NCI-H2029 treated with DMSO at 0.1 percent for 48 hours (cell line): Measurements from ENCODE around the gene HK1.
A peak's percentile ranks its signal among the peaks of the same experiment; 100 is the strongest.

Source experiments
- DNase-seq: peaks from one replicate; lab custom pipeline; 2025; lab: John Stamatoyannopoulos, UW

HK1 gene

GRCh38 chr10:69346776-69347175 is 68.5 kb downstream of the HK1 start:
- DNase-seq, result no peak

- peak; percentile 63 for DNase-seq
These were observed 70.7 kb downstream of the HK1 start for GRCh38 chr10:69348816-69349541.

- DNase-seq, result no peak
These were observed 71.2 kb downstream of the HK1 start for GRCh38 chr10:69349542-69349888.

- DNase-seq, result no peak
These were observed 73.3 kb downstream of the HK1 start for GRCh38 chr10:69351589-69351988.

GRCh38 chr10:69352569-69353264 is 74.4 kb downstream of the HK1 start:
- no peak for DNase-seq

GRCh38 chr10:69353977-69354635 is 75.8 kb downstream of the HK1 start:
- no peak for DNase-seq

- no peak for DNase-seq
These were observed 77.9 kb downstream of the HK1 start for GRCh38 chr10:69356187-69356586.

GRCh38 chr10:69358148-69358795 is 80.0 kb downstream of the HK1 start:
- no peak for DNase-seq

GRCh38 chr10:69359148-69359547 is 80.9 kb downstream of the HK1 start:
- no peak for DNase-seq

GRCh38 chr10:69359594-69359993 is 81.3 kb downstream of the HK1 start:
- no peak for DNase-seq

GRCh38 chr10:69360485-69361302 is 82.4 kb downstream of the HK1 start:
- peak; percentile 71 for DNase-seq

- DNase-seq, result peak; percentile 71
These were observed 83.0 kb downstream of the HK1 start for GRCh38 chr10:69361303-69361614.

- no peak for DNase-seq
These were observed 84.2 kb downstream of the HK1 start for GRCh38 chr10:69362471-69362954.

GRCh38 chr10:69363666-69364065 is 85.4 kb downstream of the HK1 start:
- no peak for DNase-seq

- no peak for DNase-seq
These were observed 86.1 kb downstream of the HK1 start for GRCh38 chr10:69364232-69364940.

GRCh38 chr10:69366738-69367137 is 88.4 kb downstream of the HK1 start:
- peak; percentile 41 for DNase-seq

- DNase-seq, result no peak
These were observed 89.2 kb downstream of the HK1 start for GRCh38 chr10:69367469-69367868.

GRCh38 chr10:69372126-69372980 is 94.1 kb downstream of the HK1 start:
- no peak for DNase-seq

GRCh38 chr10:69374242-69374641 is 95.9 kb downstream of the HK1 start:
- DNase-seq, result no peak

GRCh38 chr10:69374931-69375306 is 96.6 kb downstream of the HK1 start:
- DNase-seq, result no peak
